MG63 (cell line): ENCODE results near the gene MUC3A. TPM values are rescaled to one million over a fixed set of nuclear protein-coding genes. Genes with fewer than 3 reads are reported as not detected.

Experiments
- DNase-seq: peaks from one replicate; pipeline ENCODE4 v3.0.0-alpha.2; 2020
- H3K27me3 ChIP-seq: fragments of 250-450 bp; sonication (Bioruptor Pico); 2 replicates; pipeline ENCODE4 v1.5.1; 2020; ENCODE audit warnings: mild to moderate bottlenecking, moderate library complexity
- H3K36me3 ChIP-seq: fragments of 250-450 bp; sonication (Bioruptor Pico); 2 replicates; pipeline ENCODE4 v1.5.1; 2020; ENCODE audit warnings: mild to moderate bottlenecking, moderate library complexity
- H3K4me3 ChIP-seq: fragments of 250-450 bp; sonication (Bioruptor Pico); 2 replicates; pipeline ENCODE4 v1.5.1; 2020; ENCODE audit warnings: mild to moderate bottlenecking, moderate library complexity
- H3K9me3 ChIP-seq: fragments of 250-450 bp; sonication (Bioruptor Pico); 2 replicates; pipeline ENCODE4 v1.5.1; 2020; ENCODE audit warnings: mild to moderate bottlenecking, moderate library complexity
- total RNA-seq: library from RNA; depleted of rRNA; stranded (reverse); fragments of >200 nt; shearing (Covaris generic); gene quantifications from 2 replicates; pipeline ENCODE4 v1.2.3, GENCODE V29; 2014; ENCODE audit warnings: low replicate concordance

MUC3A gene
- total RNA-seq, 1 experiment from 2014 or later: not detected

GRCh38 chr7:100942045-100942774 is 7.1 kb upstream of the MUC3A start:
- no peaks in the 10 kb centered on the region for H3K9me3 ChIP-seq
- H3K36me3 ChIP-seq: no peaks in the 10 kb centered on the region
- no peak overlapping the region for H3K4me3 ChIP-seq
- no peaks in the 10 kb centered on the region for H3K27me3 ChIP-seq
- DNase-seq: no peak

- H3K27me3 ChIP-seq: no peaks in the 10 kb centered on the region
- H3K9me3 ChIP-seq: no peaks in the 10 kb centered on the region
- no peaks in the 10 kb centered on the region for H3K36me3 ChIP-seq
- no peak overlapping the region for H3K4me3 ChIP-seq
- DNase-seq: no peak
These were observed 5.6 kb upstream of the MUC3A start for GRCh38 chr7:100943693-100944092.

GRCh38 chr7:100944138-100944537 is 5.2 kb upstream of the MUC3A start:
- Histone ChIP-seq H3K36me3 (no peaks in the 10 kb centered on the region), H3K9me3 (no peaks in the 10 kb centered on the region), H3K27me3 (no peaks in the 10 kb centered on the region), H3K4me3 (no peak overlapping the region)
- no peak for DNase-seq

- Histone ChIP-seq H3K4me3 (no peak overlapping the region), H3K36me3 (no peaks in the 10 kb centered on the region), H3K9me3 (no peaks in the 10 kb centered on the region), H3K27me3 (no peaks in the 10 kb centered on the region)
- no peak for DNase-seq
These were observed 3.2 kb upstream of the MUC3A start for GRCh38 chr7:100946111-100946510.

GRCh38 chr7:100946766-100947365 is 2.5 kb upstream of the MUC3A start:
- Histone ChIP-seq H3K36me3 (no peaks in the 10 kb centered on the region), H3K4me3 (no peak overlapping the region), H3K27me3 (no peaks in the 10 kb centered on the region), H3K9me3 (no peaks in the 10 kb centered on the region)
- no peak for DNase-seq

GRCh38 chr7:100947792-100948191 is 1.5 kb upstream of the MUC3A start:
- DNase-seq: no peak
- H3K9me3 ChIP-seq: no peaks in the 10 kb centered on the region
- H3K27me3 ChIP-seq: no peaks in the 10 kb centered on the region
- no peak overlapping the region for H3K4me3 ChIP-seq
- no peaks in the 10 kb centered on the region for H3K36me3 ChIP-seq

- Histone ChIP-seq H3K36me3 (no peaks in the 10 kb centered on the region), H3K4me3 (no peak overlapping the region), H3K9me3 (no peaks in the 10 kb centered on the region), H3K27me3 (no peaks in the 10 kb centered on the region)
- no peak for DNase-seq
These were observed 654 bp downstream of the MUC3A start for GRCh38 chr7:100949933-100950443.

- Histone ChIP-seq H3K4me3 (no peak overlapping the region), H3K36me3 (no peaks in the 10 kb centered on the region)
- DNase-seq: no peak
These were observed 1.8 kb downstream of the MUC3A start for GRCh38 chr7:100951172-100951571.

GRCh38 chr7:100951888-100952560 is 2.7 kb downstream of the MUC3A start:
- Histone ChIP-seq H3K27me3 (peaks cover 3% of the 10 kb centered on the region; the same call in 1 of the 2 replicates), H3K9me3 (no peaks in the 10 kb centered on the region), H3K4me3 (no peak overlapping the region), H3K36me3 (no peaks in the 10 kb centered on the region)
- no peak for DNase-seq

More at GRCh38 chr7:100951172-100951571, 1.8 kb downstream of the MUC3A start:
- Histone ChIP-seq H3K9me3 (no peaks in the 10 kb centered on the region), H3K27me3 (no peaks in the 10 kb centered on the region)

GRCh38 chr7:100952641-100953040 is 3.3 kb downstream of the MUC3A start:
- H3K36me3 ChIP-seq: no peaks in the 10 kb centered on the region
- DNase-seq: no peak
- no peaks in the 10 kb centered on the region for H3K9me3 ChIP-seq
- peaks cover 3% of the 10 kb centered on the region; the same call in 1 of the 2 replicates for H3K27me3 ChIP-seq
- H3K4me3 ChIP-seq: no peak overlapping the region

GRCh38 chr7:100957832-100958421 is 8.6 kb downstream of the MUC3A start:
- H3K27me3 ChIP-seq: peaks cover 10% of the 10 kb centered on the region
- no peaks in the 10 kb centered on the region for H3K36me3 ChIP-seq
- no peak for DNase-seq
- H3K4me3 ChIP-seq: no peak overlapping the region
- H3K9me3 ChIP-seq: no peaks in the 10 kb centered on the region

GRCh38 chr7:100959894-100960293 is 10.6 kb downstream of the MUC3A start:
- no peak for DNase-seq
- H3K36me3 ChIP-seq: no peaks in the 10 kb centered on the region
- no peaks in the 10 kb centered on the region for H3K9me3 ChIP-seq
- peaks cover 20% of the 10 kb centered on the region for H3K27me3 ChIP-seq
- no peak overlapping the region for H3K4me3 ChIP-seq

GRCh38 chr7:100962537-100962936 is 13.2 kb downstream of the MUC3A start:
- Histone ChIP-seq H3K4me3 (no peak overlapping the region), H3K36me3 (no peaks in the 10 kb centered on the region), H3K9me3 (no peaks in the 10 kb centered on the region), H3K27me3 (peaks cover 41% of the 10 kb centered on the region)
- DNase-seq: no peak

GRCh38 chr7:100963386-100963785 is 14.1 kb downstream of the MUC3A start:
- H3K4me3 ChIP-seq: no peak overlapping the region
- H3K27me3 ChIP-seq: peaks cover 42% of the 10 kb centered on the region
- H3K36me3 ChIP-seq: no peaks in the 10 kb centered on the region
- DNase-seq: no peak
- no peaks in the 10 kb centered on the region for H3K9me3 ChIP-seq

- H3K9me3 ChIP-seq: no peaks in the 10 kb centered on the region
- no peaks in the 10 kb centered on the region for H3K36me3 ChIP-seq
- H3K4me3 ChIP-seq: no peak overlapping the region
- peaks cover 42% of the 10 kb centered on the region for H3K27me3 ChIP-seq
- no peak for DNase-seq
These were observed 14.5 kb downstream of the MUC3A start for GRCh38 chr7:100963874-100964273.

GRCh38 chr7:100964630-100965029 is 15.3 kb downstream of the MUC3A start:
- no peak for DNase-seq
- Histone ChIP-seq H3K4me3 (no peak overlapping the region), H3K27me3 (peaks cover 42% of the 10 kb centered on the region), H3K36me3 (no peaks in the 10 kb centered on the region), H3K9me3 (no peaks in the 10 kb centered on the region)
